Measurements from ENCODE around the gene LBX2. TPM values are rescaled to one million over a fixed set of nuclear protein-coding genes. Genes with fewer than 3 reads are reported as not detected.

LBX2 gene
- total and polyA plus RNA-seq, 4 donors, result 0.84 to 2.8 (median 2.5) TPM

DNA sequence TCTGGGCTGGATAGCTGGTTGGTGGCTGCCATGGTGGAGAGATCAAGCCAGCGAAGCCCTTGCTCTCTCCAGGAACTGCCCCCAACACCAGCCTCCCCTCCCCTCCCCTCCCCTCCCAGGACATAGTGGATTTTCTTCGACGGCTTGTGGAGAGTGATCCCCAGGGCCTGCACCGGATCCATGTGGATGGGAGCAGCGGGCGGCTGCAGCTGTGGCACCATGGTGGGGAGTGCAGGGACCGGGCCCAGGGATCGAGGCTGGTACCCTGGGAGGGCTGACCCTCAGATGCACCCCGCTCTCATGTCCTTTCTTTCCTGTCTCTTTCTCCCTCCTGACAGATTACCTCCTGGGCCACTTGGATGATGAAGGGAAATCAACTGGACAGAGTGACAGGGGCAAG is 9.5 kb downstream of the LBX2 start:
- 93% methylated on average over 9 of the region's 9 CpGs for WGBS
- Histone ChIP-seq H3K4me1 (ENCODE audit: control insufficient read depth in 4 of 4, insufficient read depth in 4 of 4, low read length in 3 of 4) (peaks cover 39 to 73% (median 65%) of the 10 kb centered on the region in 4 donors), H3K9me3 (ENCODE audit: control insufficient read depth in 4 of 4, low read length in 3 of 4) (no peaks in the 10 kb centered on the region), H3K9ac (ENCODE audit: low read depth in 1 of 2, low read length in 2 of 2) (no peak overlapping the region), H3K27me3 (ENCODE audit: control insufficient read depth in 4 of 4, insufficient read depth in 4 of 4, low read length in 3 of 4) (no peaks in the 10 kb centered on the region), H3K4me3 (ENCODE audit: low read depth in 1 of 3, low read length in 3 of 3) (peak overlapping the region in 1 of 3 donors; percentile 25), H3K27ac (ENCODE audit: low read depth in 1 of 2, low read length in 2 of 2) (peak overlapping the region; percentile 22 to 50), H3K36me3 (ENCODE audit: control insufficient read depth in 4 of 4, insufficient read depth in 3 of 4, low read depth in 1 of 4, low read length in 3 of 4) (peaks cover 10 to 16% (median 14%) of the 10 kb centered on the region in 4 donors)
- no peak for DNase-seq (ENCODE audit: low spot score)
- TF ChIP-seq, protein P1, sequence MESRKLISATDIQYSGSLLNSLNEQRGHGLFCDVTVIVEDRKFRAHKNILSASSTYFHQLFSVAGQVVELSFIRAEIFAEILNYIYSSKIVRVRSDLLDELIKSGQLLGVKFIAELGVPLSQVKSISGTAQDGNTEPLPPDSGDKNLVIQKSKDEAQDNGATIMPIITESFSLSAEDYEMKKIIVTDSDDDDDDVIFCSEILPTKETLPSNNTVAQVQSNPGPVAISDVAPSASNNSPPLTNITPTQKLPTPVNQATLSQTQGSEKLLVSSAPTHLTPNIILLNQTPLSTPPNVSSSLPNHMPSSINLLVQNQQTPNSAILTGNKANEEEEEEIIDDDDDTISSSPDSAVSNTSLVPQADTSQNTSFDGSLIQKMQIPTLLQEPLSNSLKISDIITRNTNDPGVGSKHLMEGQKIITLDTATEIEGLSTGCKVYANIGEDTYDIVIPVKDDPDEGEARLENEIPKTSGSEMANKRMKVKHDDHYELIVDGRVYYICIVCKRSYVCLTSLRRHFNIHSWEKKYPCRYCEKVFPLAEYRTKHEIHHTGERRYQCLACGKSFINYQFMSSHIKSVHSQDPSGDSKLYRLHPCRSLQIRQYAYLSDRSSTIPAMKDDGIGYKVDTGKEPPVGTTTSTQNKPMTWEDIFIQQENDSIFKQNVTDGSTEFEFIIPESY (IDR thresholded peaks at IDR 0.05), result no peak
- TF ChIP-seq RXRA (IDR thresholded peaks at IDR 0.05), result no peak

DNA sequence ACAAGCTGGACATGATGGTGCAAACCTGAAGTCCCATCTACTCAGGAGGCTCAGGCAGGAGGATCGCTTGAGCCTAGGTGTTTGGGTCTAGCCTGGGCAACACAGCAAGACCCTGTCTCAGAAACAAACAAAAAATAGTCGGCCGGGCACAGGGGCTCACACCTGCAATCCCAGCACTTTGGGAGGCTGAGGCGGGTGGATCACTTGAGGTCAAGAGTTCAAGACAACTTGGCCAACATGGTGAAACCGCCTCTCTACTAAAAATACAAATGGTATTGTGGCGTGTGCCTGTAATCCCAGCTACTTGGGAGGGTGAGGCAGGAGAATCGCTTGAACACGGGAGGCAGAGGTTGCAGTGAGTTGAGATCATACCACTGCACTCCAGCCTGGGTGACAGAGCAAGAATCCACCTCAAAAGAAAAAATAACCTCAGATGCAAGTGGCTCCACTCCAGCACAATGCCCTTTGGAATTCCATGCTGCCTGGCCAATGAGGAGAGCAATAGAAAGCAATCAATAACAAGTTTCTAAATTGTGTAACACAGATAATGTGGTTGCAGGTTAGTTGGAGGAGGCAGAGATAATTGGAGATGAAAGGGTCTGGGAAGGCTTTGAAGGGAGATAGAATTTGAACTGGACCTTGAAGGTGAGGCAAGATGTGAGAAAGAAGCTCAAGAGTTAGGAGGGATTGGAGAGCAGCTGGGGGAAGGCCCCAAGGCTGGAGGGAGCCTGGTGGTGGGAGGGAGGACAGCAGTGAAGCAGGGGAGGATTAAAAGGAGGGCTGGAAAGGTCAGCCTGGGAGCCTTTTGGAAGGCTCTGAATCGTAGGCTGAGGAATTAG is 10.5 kb downstream of the LBX2 start:
- H3K36me3 ChIP-seq (ENCODE audit: control insufficient read depth in 4 of 4, insufficient read depth in 3 of 4, low read depth in 1 of 4, low read length in 3 of 4), result peaks cover 9 to 16% (median 12%) of the 10 kb centered on the region in 4 donors

More for the DNA sequence above, 10.5 kb downstream of the LBX2 start:
- WGBS, result 45% methylated on average over 9 of the region's 9 CpGs
- H3K27me3 ChIP-seq (ENCODE audit: control insufficient read depth in 4 of 4, insufficient read depth in 4 of 4, low read length in 3 of 4), result no peaks in the 10 kb centered on the region
- no peak overlapping the region for H3K9ac ChIP-seq (ENCODE audit: low read depth in 1 of 2, low read length in 2 of 2)
- DNase-seq (ENCODE audit: low spot score), result no peak
- H3K4me1 ChIP-seq (ENCODE audit: control insufficient read depth in 4 of 4, insufficient read depth in 4 of 4, low read length in 3 of 4), result peaks cover 39 to 72% (median 67%) of the 10 kb centered on the region in 4 donors
- peak overlapping the region in 2 of 3 donors; percentile 9 to 25 for H3K4me3 ChIP-seq (ENCODE audit: low read depth in 1 of 3, low read length in 3 of 3)
- peak in 1 of 2 donors; percentile 70 for TF ChIP-seq GABPA (IDR thresholded peaks at IDR 0.05 in 1 of 2, conservative IDR thresholded peaks at IDR 0.05 in 1 of 2)
- TF ChIP-seq RAD21 (IDR thresholded peaks at IDR 0.05), result peak; percentile 46 to 51
- TF ChIP-seq EGR1 (IDR thresholded peaks at IDR 0.05; ENCODE audit: low read depth in 2 of 2), result no peak
- peak; percentile 91 to 95 for TF ChIP-seq HNF4A (conservative IDR thresholded peaks at IDR 0.05)
- TF ChIP-seq, protein P2, sequence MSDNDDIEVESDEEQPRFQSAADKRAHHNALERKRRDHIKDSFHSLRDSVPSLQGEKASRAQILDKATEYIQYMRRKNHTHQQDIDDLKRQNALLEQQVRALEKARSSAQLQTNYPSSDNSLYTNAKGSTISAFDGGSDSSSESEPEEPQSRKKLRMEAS (IDR thresholded peaks at IDR 0.05), result peak; percentile 51
- TF ChIP-seq, protein P3, sequence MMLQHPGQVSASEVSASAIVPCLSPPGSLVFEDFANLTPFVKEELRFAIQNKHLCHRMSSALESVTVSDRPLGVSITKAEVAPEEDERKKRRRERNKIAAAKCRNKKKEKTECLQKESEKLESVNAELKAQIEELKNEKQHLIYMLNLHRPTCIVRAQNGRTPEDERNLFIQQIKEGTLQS (IDR thresholded peaks at IDR 0.05), result peak; percentile 45
- TF ChIP-seq RXRA (IDR thresholded peaks at IDR 0.05), result peak; percentile 91 to 96
- TF ChIP-seq YY1 (IDR thresholded peaks at IDR 0.05), result peak; percentile 66
- TF ChIP-seq SP1 (IDR thresholded peaks at IDR 0.05), result peak; percentile 86
- TF ChIP-seq, protein P4, sequence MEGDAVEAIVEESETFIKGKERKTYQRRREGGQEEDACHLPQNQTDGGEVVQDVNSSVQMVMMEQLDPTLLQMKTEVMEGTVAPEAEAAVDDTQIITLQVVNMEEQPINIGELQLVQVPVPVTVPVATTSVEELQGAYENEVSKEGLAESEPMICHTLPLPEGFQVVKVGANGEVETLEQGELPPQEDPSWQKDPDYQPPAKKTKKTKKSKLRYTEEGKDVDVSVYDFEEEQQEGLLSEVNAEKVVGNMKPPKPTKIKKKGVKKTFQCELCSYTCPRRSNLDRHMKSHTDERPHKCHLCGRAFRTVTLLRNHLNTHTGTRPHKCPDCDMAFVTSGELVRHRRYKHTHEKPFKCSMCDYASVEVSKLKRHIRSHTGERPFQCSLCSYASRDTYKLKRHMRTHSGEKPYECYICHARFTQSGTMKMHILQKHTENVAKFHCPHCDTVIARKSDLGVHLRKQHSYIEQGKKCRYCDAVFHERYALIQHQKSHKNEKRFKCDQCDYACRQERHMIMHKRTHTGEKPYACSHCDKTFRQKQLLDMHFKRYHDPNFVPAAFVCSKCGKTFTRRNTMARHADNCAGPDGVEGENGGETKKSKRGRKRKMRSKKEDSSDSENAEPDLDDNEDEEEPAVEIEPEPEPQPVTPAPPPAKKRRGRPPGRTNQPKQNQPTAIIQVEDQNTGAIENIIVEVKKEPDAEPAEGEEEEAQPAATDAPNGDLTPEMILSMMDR (IDR thresholded peaks at IDR 0.05; ENCODE audit: low read depth, low read length, missing input control), result peak; percentile 13
- TF ChIP-seq NR2F2 (IDR thresholded peaks at IDR 0.05), result peak; percentile 58
- TF ChIP-seq FOXA1 (IDR thresholded peaks at IDR 0.05), result no peak
- TF ChIP-seq, protein P5, sequence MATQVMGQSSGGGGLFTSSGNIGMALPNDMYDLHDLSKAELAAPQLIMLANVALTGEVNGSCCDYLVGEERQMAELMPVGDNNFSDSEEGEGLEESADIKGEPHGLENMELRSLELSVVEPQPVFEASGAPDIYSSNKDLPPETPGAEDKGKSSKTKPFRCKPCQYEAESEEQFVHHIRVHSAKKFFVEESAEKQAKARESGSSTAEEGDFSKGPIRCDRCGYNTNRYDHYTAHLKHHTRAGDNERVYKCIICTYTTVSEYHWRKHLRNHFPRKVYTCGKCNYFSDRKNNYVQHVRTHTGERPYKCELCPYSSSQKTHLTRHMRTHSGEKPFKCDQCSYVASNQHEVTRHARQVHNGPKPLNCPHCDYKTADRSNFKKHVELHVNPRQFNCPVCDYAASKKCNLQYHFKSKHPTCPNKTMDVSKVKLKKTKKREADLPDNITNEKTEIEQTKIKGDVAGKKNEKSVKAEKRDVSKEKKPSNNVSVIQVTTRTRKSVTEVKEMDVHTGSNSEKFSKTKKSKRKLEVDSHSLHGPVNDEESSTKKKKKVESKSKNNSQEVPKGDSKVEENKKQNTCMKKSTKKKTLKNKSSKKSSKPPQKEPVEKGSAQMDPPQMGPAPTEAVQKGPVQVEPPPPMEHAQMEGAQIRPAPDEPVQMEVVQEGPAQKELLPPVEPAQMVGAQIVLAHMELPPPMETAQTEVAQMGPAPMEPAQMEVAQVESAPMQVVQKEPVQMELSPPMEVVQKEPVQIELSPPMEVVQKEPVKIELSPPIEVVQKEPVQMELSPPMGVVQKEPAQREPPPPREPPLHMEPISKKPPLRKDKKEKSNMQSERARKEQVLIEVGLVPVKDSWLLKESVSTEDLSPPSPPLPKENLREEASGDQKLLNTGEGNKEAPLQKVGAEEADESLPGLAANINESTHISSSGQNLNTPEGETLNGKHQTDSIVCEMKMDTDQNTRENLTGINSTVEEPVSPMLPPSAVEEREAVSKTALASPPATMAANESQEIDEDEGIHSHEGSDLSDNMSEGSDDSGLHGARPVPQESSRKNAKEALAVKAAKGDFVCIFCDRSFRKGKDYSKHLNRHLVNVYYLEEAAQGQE (IDR thresholded peaks at IDR 0.05), result no peak
- TF ChIP-seq, protein P1 (IDR thresholded peaks at IDR 0.05), result peak; percentile 75
- TF ChIP-seq FOXA2 (IDR thresholded peaks at IDR 0.05), result peak; percentile 25
- TF ChIP-seq JUND (IDR thresholded peaks at IDR 0.05), result peak in 1 of 2 donors; percentile 88
- peak; percentile 78 for TF ChIP-seq HNF4G (IDR thresholded peaks at IDR 0.05)
- TF ChIP-seq TAF1 (conservative IDR thresholded peaks at IDR 0.05), result no peak
- no peaks in the 10 kb centered on the region for H3K9me3 ChIP-seq (ENCODE audit: control insufficient read depth in 4 of 4, low read length in 3 of 4)
- peak overlapping the region; percentile 38 to 50 for H3K27ac ChIP-seq (ENCODE audit: low read depth in 1 of 2, low read length in 2 of 2)
